AG08396 (cell line): ENCODE measurements around the gene MYLK3.
"Not testable (repeated sequence)": the region's sequence is repeated elsewhere in the genome, so short reads cannot be mapped to it uniquely, and the experiment has no call there.

Experiments used
- DNase-seq: peaks from one replicate; pipeline ENCODE4 v3.0.0; 2012; ENCODE audit warnings: low spot score, mixed read lengths

MYLK3 gene

DNA sequence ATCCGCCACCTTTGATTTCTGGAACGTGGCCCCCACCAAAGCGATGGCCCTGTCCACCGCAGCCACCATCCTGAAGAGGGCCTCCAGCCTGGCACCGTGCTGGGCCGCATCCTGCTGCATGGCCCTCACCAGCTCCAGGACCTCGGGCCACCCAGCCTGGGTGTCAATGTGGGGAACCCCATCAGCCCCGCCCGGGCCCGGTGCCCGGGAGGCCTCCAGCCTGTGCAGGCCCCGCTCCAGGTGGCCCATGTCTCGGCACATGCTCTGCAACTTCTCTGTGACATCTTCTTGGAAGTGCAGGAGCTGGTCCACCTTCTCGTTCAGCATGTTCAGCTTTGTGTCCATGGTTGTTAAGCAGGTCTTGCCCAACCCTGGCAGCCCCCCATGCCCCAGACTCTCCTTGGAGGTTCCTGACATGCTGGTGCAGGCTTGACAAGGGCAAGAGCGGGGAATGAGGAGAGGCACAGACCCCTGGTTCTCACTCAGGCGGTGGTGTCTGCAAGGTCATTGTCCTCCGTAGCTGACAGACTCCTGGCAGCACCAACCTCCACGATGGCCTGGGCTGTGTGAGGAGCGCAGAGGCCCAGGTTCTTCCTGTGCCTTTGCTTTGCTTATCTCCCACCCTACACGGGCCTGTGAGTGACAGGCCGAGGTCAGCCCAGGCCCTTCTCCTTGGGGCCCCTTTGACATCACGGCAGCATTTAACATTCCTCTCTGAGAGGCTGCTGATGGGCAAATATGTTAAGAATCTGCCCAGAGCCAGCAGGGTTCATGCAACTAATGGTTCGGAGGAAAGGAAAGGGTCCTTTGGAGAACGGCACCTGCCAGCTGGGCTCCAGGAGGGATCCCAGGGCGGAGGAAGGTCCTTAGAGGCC, at the start of gene MYLK3:
MYLK3 (minus strand) TSS at position 568 of the 875 bp plus-strand sequence; CDS start at position 417, 151 bp downstream.
- peak; percentile 22 for DNase-seq

DNA sequence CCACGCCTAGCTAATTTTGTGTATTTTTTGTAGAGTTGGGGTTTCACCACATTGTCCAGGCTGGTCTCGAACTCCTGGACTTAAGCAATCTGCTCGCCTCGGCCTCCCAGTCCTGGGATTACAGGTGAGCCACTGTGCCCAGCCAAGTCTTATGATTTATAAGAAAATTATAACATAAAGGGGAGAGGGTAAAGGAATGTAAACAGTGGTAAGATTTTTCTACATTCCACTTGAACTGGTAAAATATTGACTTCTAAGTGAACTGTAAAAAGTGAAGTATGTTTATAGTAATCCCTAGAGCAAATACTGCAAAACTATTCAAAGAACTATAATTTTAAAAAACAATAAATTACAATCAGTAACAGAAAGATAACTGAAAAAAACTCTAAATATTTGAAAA, 49.4 kb upstream of the MYLK3 start:
- DNase-seq, result no peak

- DNase-seq, result no peak
Measured at GRCh38 chr16:46796764-46797269, 48.7 kb upstream of the MYLK3 start.

- no peak for DNase-seq
Measured at GRCh38 chr16:46793841-46794240, 45.7 kb upstream of the MYLK3 start.

DNA sequence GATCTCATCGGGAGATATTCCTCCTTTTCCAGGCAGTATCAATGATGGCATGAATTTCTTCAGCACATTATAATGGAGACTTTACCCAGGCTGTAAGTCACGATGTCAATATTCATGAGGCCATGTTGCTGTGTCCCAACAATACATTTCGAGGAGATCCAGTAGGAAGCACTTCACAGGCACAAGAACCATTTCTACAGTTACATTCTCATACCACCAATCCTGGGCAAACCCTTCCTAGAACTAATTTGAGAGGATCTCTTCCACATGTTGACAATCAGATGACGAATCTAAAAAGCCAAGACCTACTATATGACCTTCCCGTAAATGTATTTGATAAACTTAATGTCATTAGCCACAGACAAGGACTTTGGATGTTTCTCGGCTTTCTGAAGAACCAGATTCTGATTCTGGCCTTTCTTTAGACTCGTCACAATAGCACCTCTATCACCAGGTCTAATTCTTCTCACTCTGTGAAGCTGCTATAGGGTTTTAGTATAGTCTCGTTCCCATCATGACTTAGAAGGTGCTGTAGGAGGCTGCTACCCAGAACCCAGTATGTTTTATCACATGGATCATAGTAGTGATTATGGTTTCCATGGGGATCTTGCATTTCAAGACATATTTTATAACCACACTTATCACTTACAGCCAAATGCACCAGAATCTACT, 42.6 kb upstream of the MYLK3 start:
- DNase-seq, result no peak

DNA sequence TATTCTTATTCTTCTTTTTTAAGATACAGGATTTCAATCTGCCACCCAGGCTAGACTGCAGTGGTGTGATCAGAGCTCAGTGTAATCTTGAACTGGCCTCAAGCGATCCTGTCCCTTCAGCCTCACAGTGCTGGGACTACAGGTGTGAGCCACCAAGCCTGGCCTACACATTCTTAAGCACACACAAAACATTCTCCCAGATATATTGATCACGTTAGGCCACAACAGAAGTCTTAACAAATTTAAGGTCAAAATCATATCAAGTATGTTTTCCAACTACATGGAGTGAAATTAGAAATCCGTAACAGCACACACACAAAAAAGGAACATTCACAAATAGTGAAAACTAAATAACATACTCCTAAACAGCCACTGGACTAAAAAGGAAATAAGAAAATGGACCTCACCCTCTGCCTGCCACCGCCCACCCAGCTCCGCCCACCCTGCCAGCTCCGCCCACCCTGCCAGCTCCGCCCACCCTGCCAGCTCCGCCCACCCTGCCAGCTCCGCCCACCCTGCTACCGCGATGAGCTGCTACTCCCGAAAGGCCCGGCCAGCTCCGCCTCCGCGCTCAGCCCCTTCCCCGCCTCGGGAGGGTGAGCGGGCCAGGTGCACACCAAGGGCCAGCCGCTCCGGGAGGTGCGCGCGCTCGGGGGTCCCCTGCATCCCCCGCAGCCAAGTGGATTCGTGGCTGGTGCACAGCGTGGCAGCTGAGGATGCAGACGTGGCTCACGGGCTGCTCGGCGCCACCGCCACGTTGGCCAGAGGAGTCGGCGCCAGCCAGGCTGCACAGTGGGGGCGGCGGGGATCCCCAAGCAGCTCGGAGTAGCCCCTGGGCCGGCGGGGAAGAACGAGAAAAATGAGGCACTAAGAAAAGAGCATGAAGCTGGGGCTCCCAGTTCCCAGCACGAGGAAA, 41.6 kb upstream of the MYLK3 start:
- DNase-seq, result peak; percentile 88

DNA sequence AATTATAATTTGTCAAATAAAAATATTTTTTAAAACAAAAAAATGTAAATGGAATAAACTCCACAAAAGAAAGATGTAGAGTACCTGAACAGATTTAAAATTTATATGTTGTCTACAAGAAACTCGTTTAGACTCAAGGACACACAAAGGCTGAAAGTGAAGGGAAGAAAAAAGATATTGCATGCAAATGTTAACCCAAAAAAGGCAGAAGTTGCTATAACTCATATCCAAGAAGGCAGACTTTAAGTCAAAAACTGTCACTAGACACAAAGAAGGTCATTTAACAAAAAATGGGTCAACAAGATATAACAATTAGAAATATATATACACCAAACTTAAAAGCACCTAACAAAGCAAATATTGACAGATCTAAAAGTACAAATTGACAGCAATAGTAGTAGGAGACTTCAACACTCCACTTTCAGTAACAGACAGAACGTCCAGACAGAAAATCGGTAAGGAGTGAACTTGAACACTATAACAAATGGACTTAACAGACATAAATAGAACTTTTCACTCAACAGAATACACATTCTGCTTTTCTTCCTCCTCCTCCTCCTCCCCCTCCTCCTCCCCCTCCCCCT, 40.8 kb upstream of the MYLK3 start:
- no peak for DNase-seq

DNA sequence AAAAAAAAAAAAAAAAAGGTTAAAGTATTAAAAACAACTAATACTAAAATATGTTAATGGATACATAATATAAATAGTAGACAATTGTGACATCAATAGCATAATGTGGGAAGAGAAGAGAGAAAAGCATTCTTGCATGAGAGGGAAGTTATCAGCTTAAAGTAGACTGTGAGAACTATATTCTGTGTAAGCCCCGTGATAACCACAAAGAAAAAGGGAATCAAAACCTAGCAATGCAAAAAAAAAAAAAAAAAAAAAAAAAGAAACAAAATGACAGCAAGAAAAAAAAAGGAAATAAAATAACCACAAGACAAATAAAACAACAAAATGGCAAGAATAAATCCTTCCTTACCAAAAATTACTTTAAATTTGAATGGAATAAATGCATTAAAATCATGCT, 39.8 kb upstream of the MYLK3 start:
- DNase-seq, result no peak

DNA sequence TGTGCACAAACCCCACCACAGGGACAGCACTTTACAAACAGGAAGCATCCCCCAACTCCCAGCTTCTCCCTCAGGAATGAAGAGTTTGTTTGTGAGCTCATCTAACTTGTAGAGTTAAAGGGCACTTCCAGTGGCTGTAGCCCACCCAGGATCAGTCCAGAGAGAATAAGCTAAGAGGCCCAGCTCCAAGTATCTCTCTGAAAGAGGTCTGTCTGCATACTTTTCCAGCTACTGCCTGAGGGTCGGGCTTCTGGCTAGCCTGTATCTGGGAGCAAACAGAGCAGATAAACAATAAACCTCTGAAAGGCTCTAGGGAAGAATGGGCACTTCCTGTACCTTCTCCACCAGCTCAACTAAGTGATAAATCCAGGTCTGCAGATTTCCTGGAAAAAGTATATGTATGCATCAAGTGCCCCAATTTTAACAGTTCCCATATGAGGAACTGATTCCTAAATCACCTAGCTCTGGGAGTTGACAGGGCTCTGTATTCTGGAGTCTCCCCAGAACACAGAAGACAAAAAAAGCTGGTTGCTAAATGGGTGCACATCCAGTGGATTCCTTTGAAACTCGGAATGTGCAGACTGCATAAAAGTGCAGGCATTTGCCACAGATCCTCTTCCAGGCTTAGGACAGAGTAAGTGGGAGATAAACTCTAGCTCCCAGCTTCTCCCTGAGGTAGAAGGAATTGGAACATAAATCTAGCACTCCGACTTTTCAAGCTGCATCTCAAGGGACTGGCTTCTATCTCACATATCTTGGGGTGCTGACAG, 37.1 kb upstream of the MYLK3 start:
- DNase-seq, result no peak

DNA sequence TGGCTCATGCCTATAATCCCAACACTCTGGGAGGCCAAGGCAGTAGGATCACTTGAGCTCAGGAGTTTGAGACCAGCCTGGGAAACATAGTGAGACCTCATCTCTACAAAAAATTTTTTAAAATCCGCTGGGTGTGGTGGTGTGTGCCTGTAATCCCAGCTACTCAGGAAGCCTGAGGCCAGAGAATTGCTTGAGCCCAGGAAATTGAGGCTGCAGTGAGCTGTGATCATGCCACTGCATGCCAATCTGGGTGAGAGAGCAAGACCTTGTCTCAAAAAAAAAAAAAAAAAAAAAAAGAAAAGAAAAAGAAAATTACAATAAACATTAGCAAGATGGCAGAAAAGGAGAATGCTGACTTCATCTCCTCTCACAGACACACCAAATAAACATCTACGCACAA, 36.4 kb upstream of the MYLK3 start:
- not testable (repeated sequence) for DNase-seq

GRCh38 chr16:46783800-46784199, 35.7 kb upstream of the MYLK3 start:
- no peak for DNase-seq

- no peak for DNase-seq
Measured at GRCh38 chr16:46782320-46782719, 34.2 kb upstream of the MYLK3 start.

- no peak for DNase-seq
Measured at GRCh38 chr16:46777804-46778203, 29.7 kb upstream of the MYLK3 start.

DNA sequence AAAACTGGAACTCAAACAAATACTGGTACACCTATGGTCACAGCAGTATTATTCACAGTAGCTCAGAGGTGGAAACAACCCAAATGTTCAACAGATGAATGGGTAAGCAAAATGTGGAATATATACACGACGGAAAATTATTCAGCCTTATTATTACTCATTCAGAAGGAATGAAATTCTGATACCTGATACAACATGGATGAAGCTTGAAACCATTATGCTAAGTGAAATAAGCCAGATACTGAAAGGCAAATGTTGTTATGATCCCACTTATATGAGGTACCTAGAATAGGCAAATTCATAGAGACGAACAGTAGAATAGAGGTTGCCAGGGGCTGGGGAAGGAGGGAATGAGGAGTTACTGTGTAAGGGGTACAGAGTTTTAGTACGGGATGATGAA, 27.1 kb upstream of the MYLK3 start:
- DNase-seq, result no peak

DNA sequence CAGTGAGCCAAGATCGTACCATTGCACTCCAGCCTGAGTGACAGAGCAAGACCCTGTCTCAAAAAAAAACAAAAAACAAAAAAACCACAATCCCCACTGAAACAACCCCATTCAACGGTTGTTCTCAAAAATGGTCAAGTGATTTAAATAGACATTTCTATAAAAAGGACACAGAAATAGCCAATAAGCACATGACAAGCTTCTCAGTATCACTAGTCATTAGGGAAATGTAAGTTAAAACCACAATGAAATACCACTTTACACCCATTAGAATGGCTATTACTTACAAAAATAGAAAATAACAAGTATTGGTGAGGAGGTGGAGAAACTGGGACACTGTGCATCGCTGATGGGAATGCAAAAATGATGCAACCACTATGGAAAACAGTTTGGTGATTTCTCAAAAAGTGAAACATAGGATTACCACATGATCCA, 26.6 kb upstream of the MYLK3 start:
- DNase-seq, result no peak

GRCh38 chr16:46772463-46772862, 24.3 kb upstream of the MYLK3 start:
- DNase-seq, result no peak

- DNase-seq, result no peak
Measured at GRCh38 chr16:46768809-46769208, 20.7 kb upstream of the MYLK3 start.

- peak; percentile 72 for DNase-seq
Measured at GRCh38 chr16:46765050-46765449, 16.9 kb upstream of the MYLK3 start.

DNA sequence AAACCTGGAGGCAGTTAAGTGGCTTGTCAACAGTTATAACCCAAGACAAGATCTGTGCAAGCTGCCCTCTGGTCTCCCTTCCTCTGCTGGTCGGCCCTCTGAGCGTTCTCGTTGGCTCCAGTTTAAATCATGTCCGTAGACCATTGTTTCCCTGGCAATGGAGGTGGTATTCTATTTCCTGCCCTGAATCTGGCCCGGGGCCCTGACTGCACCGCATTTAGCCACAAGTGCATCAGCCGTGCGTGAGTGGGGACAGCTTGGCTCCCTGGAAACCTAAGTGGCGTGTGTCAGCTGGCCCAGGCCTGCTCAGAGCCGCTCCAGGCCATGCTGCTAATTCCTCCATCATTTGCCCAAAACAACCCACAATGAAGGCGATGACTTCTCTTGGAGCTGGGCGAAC, 15.0 kb upstream of the MYLK3 start:
- DNase-seq, result no peak

GRCh38 chr16:46762583-46762982, 14.4 kb upstream of the MYLK3 start:
- no peak for DNase-seq

DNA sequence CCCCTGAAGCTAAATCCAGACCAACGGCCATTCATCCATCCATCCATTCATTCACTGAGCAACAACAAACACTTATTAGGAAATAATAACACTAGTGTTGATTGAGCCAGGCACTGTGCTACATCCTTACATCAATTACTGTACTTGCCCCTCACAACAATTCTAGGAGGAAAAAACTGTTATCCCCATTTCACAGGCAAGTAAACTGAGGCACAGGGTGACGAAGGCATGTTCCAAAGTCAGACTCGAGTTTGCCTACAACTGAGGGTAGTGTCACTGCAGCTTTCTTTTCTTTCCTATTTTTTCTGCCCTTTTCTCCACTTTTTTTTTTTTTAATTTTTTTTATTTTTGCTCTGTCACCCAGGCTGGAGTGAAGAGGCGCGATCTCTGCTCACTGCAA, 11.2 kb upstream of the MYLK3 start:
- DNase-seq, result no peak
